IPS-20b (cell line): Measurements from ENCODE around the gene GALNT18.

ENCODE experiments used
- H3K27ac ChIP-seq: one replicate; pipeline ENCODE4 v1.5.1; 2013; ENCODE audit warnings: low read length
- H3K27me3 ChIP-seq: 2 replicates; pipeline ENCODE4 v1.6.1; 2013; ENCODE audit warnings: mild to moderate bottlenecking, low read length, inconsistent platforms; ENCODE audit not compliant: insufficient read depth
- H3K36me3 ChIP-seq: 2 replicates; pipeline ENCODE4 v1.6.1; 2013; ENCODE audit warnings: low read depth, mild to moderate bottlenecking, inconsistent platforms, low read length, moderate library complexity; ENCODE audit not compliant: insufficient read depth
- H3K4me1 ChIP-seq: 2 replicates; pipeline ENCODE4 v1.6.1; 2013; ENCODE audit warnings: mild to moderate bottlenecking, control low read depth, inconsistent platforms, low read length, moderate library complexity; ENCODE audit not compliant: insufficient read depth
- H3K4me3 ChIP-seq: 2 replicates; pipeline ENCODE4 v1.5.1; 2013; ENCODE audit warnings: mild to moderate bottlenecking, low read length, inconsistent platforms
- H3K9ac ChIP-seq: 2 replicates; pipeline ENCODE4 v1.6.1; 2013; ENCODE audit warnings: low read depth, mild to moderate bottlenecking, inconsistent platforms, low read length, moderate library complexity
- H3K9me3 ChIP-seq: 2 replicates; pipeline ENCODE4 v1.6.1; 2013; ENCODE audit warnings: mild to moderate bottlenecking, low read depth, low read length, inconsistent platforms; ENCODE audit not compliant: insufficient read depth

GALNT18 gene

GRCh38 chr11:11621573-11622339 lies at the start of gene GALNT18:
GALNT18 (minus strand) TSS chr11:11622005.
- Histone ChIP-seq H3K27me3 (peaks cover 71% of the 10 kb centered on the region), H3K4me1 (peaks cover 7% of the 10 kb centered on the region; the same call in 1 of the 2 replicates), H3K4me3 (peak within 1 kb of the TSS; percentile 79), H3K9me3 (no peaks in the 10 kb centered on the region), H3K36me3 (no peaks in the 10 kb centered on the region), H3K27ac (no peak within 1 kb of the TSS), H3K9ac (peak within 1 kb of the TSS; percentile 56; the same call in 1 of the 2 replicates)

GRCh38 chr11:11670574-11670973 lies 48.8 kb upstream of the GALNT18 start:
- Histone ChIP-seq H3K4me3 (no peak overlapping the region), H3K9ac (no peak overlapping the region), H3K27me3 (no peaks in the 10 kb centered on the region), H3K27ac (no peak overlapping the region), H3K36me3 (no peaks in the 10 kb centered on the region), H3K4me1 (no peaks in the 10 kb centered on the region; the same call in 1 of the 2 replicates), H3K9me3 (peaks cover 7% of the 10 kb centered on the region; the same call in 1 of the 2 replicates)

- Histone ChIP-seq H3K27ac (no peak overlapping the region), H3K9ac (no peak overlapping the region), H3K27me3 (no peaks in the 10 kb centered on the region), H3K36me3 (no peaks in the 10 kb centered on the region), H3K9me3 (peaks cover 7% of the 10 kb centered on the region; the same call in 1 of the 2 replicates), H3K4me3 (no peak overlapping the region), H3K4me1 (no peaks in the 10 kb centered on the region; the same call in 1 of the 2 replicates)
Observed at GRCh38 chr11:11669233-11669846, 47.5 kb upstream of the GALNT18 start.

GRCh38 chr11:11668781-11669180 lies 47.0 kb upstream of the GALNT18 start:
- no peak overlapping the region for H3K27ac ChIP-seq

GRCh38 chr11:11668274-11668673 lies 46.5 kb upstream of the GALNT18 start:
- peaks cover 7% of the 10 kb centered on the region; the same call in 1 of the 2 replicates for H3K9me3 ChIP-seq

More at GRCh38 chr11:11668781-11669180, 47.0 kb upstream of the GALNT18 start:
- Histone ChIP-seq H3K9ac (no peak overlapping the region), H3K36me3 (no peaks in the 10 kb centered on the region), H3K27me3 (no peaks in the 10 kb centered on the region), H3K9me3 (peaks cover 7% of the 10 kb centered on the region; the same call in 1 of the 2 replicates), H3K4me1 (no peaks in the 10 kb centered on the region; the same call in 1 of the 2 replicates), H3K4me3 (no peak overlapping the region)

GRCh38 chr11:11667056-11667455 lies 45.3 kb upstream of the GALNT18 start:
- H3K4me1 ChIP-seq = peaks cover 5% of the 10 kb centered on the region
- H3K9me3 ChIP-seq = peaks cover 7% of the 10 kb centered on the region; the same call in 1 of the 2 replicates
- no peak overlapping the region for H3K27ac ChIP-seq
- no peaks in the 10 kb centered on the region for H3K36me3 ChIP-seq
- H3K9ac ChIP-seq = no peak overlapping the region
- H3K4me3 ChIP-seq = no peak overlapping the region
- H3K27me3 ChIP-seq = no peaks in the 10 kb centered on the region

More at GRCh38 chr11:11668274-11668673, 46.5 kb upstream of the GALNT18 start:
- Histone ChIP-seq H3K9ac (no peak overlapping the region), H3K27ac (no peak overlapping the region), H3K4me1 (no peaks in the 10 kb centered on the region; the same call in 1 of the 2 replicates), H3K27me3 (no peaks in the 10 kb centered on the region), H3K36me3 (no peaks in the 10 kb centered on the region), H3K4me3 (no peak overlapping the region)

- Histone ChIP-seq H3K36me3 (no peaks in the 10 kb centered on the region), H3K9ac (no peak overlapping the region), H3K27me3 (no peaks in the 10 kb centered on the region), H3K4me1 (peaks cover 14% of the 10 kb centered on the region; the same call in 1 of the 2 replicates), H3K4me3 (no peak overlapping the region), H3K9me3 (peaks cover 7% of the 10 kb centered on the region; the same call in 1 of the 2 replicates), H3K27ac (no peak overlapping the region)
Observed at GRCh38 chr11:11665407-11665806, 43.6 kb upstream of the GALNT18 start.

- Histone ChIP-seq H3K27ac (no peak overlapping the region), H3K9ac (no peak overlapping the region), H3K9me3 (peaks cover 7% of the 10 kb centered on the region; the same call in 1 of the 2 replicates), H3K27me3 (no peaks in the 10 kb centered on the region), H3K4me3 (no peak overlapping the region), H3K36me3 (no peaks in the 10 kb centered on the region), H3K4me1 (peaks cover 14% of the 10 kb centered on the region; the same call in 1 of the 2 replicates)
Observed at GRCh38 chr11:11663907-11664306, 42.1 kb upstream of the GALNT18 start.

- Histone ChIP-seq H3K4me3 (no peak overlapping the region), H3K27me3 (no peaks in the 10 kb centered on the region)
Observed at GRCh38 chr11:11662578-11662977, 40.8 kb upstream of the GALNT18 start.

GRCh38 chr11:11661326-11662040 lies 39.7 kb upstream of the GALNT18 start:
- H3K27me3 ChIP-seq = no peaks in the 10 kb centered on the region
- 0 out of 2 replicates have a peak overlapping the region, but pooled peaks have one; percentile 13 for H3K4me3 ChIP-seq
- no peaks in the 10 kb centered on the region for H3K36me3 ChIP-seq
- H3K4me1 ChIP-seq = peaks cover 14% of the 10 kb centered on the region; the same call in 1 of the 2 replicates
- peak overlapping the region; percentile 34; the same call in 1 of the 2 replicates for H3K9ac ChIP-seq
- H3K27ac ChIP-seq = no peak overlapping the region
- H3K9me3 ChIP-seq = no peaks in the 10 kb centered on the region; the same call in 1 of the 2 replicates

More at GRCh38 chr11:11662578-11662977, 40.8 kb upstream of the GALNT18 start:
- H3K36me3 ChIP-seq = no peaks in the 10 kb centered on the region
- H3K4me1 ChIP-seq = peaks cover 14% of the 10 kb centered on the region; the same call in 1 of the 2 replicates
- H3K27ac ChIP-seq = no peak overlapping the region
- peaks cover 7% of the 10 kb centered on the region; the same call in 1 of the 2 replicates for H3K9me3 ChIP-seq
- H3K9ac ChIP-seq = no peak overlapping the region

- Histone ChIP-seq H3K27me3 (no peaks in the 10 kb centered on the region), H3K27ac (no peak overlapping the region), H3K4me1 (peaks cover 14% of the 10 kb centered on the region; the same call in 1 of the 2 replicates), H3K9me3 (no peaks in the 10 kb centered on the region), H3K9ac (no peak overlapping the region), H3K4me3 (no peak overlapping the region), H3K36me3 (no peaks in the 10 kb centered on the region)
Observed at GRCh38 chr11:11660363-11660740, 38.5 kb upstream of the GALNT18 start.
